ENCODE data around the gene EFR3B. TPM values are rescaled to one million over a fixed set of nuclear protein-coding genes. Genes with fewer than 3 reads are reported as not detected.

EFR3B gene
- total and polyA plus RNA-seq, 4 donors: 0.68 to 6.1 (median 3.6) TPM

DNA sequence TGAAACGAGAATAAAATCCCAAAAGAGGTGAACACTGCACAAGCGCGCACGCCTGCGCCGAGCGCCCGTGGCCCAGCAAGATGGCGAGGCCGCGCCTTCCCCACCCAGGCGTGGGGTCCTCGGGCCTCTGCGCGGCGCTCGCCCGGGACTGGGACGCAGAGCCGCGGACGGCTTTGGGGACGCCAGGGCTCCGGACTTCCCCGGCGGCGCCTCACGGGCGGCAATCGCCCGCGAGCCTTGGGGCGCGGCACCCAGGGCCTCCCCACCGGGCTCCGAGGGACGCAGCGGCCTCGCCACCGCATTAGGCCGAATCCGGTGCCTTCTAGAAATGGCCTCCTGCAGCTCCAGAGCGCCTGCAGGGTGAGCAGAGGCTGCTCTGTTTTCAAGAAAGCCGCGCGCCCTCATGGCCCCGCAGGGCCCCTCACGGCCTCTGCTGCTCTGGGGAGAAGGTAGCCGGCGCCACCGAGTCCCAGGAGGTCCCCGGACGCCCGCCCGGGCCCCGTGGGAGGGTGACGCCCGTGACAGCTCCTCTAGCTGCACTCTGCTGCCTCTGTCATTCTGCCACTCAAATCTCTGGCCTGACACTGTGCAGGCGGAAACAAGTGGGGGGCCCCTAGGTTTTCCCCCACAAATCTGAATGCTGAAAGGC lies 162.4 kb downstream of the EFR3B start:
- TF ChIP-seq, protein P1, sequence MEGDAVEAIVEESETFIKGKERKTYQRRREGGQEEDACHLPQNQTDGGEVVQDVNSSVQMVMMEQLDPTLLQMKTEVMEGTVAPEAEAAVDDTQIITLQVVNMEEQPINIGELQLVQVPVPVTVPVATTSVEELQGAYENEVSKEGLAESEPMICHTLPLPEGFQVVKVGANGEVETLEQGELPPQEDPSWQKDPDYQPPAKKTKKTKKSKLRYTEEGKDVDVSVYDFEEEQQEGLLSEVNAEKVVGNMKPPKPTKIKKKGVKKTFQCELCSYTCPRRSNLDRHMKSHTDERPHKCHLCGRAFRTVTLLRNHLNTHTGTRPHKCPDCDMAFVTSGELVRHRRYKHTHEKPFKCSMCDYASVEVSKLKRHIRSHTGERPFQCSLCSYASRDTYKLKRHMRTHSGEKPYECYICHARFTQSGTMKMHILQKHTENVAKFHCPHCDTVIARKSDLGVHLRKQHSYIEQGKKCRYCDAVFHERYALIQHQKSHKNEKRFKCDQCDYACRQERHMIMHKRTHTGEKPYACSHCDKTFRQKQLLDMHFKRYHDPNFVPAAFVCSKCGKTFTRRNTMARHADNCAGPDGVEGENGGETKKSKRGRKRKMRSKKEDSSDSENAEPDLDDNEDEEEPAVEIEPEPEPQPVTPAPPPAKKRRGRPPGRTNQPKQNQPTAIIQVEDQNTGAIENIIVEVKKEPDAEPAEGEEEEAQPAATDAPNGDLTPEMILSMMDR (IDR thresholded peaks at IDR 0.05; ENCODE audit: control extremely low read depth, extremely low read depth): no peak
- Histone ChIP-seq H3K9ac (ENCODE audit: insufficient read depth in 1 of 2, low read length in 2 of 2) (no peak overlapping the region), H3K9me3 (ENCODE audit: control insufficient read depth in 4 of 4, insufficient read depth in 3 of 4, low read length in 3 of 4) (no peaks in the 10 kb centered on the region), H3K4me3 (no peak overlapping the region), H3K27ac (ENCODE audit: low read depth in 1 of 2, low read length in 1 of 2) (peak overlapping the region in 1 of 2 donors; percentile 27), H3K36me3 (ENCODE audit: control insufficient read depth in 4 of 4, insufficient read depth in 4 of 4, low read length in 4 of 4) (no peaks in the 10 kb centered on the region), H3K27me3 (ENCODE audit: control insufficient read depth in 3 of 3, insufficient read depth in 3 of 3, low read length in 2 of 3) (no peaks in the 10 kb centered on the region), H3K4me1 (ENCODE audit: control insufficient read depth in 5 of 5, insufficient read depth in 5 of 5, low read length in 5 of 5) (no peaks in the 10 kb centered on the region)
- ATAC-seq (ENCODE audit: insufficient read depth, low FRiP score) (peak; percentile 22), DNase-seq (peak; percentile 24 to 39 (median 36))
- 34 to 40% methylated on average over 43 to 59 of the region's 59 CpGs for WGBS, 2 donors

DNA sequence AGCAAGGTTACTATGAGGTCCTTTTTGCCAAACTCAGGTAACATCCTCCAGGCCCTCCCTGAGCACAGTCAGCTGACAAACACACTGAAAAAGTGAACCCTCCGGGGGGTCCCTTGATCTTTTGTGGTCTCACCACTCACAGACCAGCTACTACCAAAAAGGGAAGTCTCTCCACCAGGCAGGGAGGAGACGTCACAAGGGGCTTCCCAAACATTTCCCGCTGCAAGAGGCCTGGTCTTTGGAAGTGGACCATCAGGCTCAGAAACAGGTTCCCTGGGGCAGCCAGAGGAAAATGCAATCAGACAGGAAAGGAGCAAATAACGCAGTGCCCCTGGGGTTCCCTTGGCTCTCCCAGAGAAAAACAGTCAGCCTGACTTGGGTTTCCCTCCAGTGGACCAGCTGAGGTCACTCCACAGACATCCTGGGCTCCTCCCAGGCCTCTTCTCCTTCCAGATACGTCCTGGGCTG lies 165.2 kb downstream of the EFR3B start:
- Histone ChIP-seq H3K9me3 (ENCODE audit: control insufficient read depth in 4 of 4, insufficient read depth in 3 of 4, low read length in 3 of 4) (no peaks in the 10 kb centered on the region), H3K27me3 (ENCODE audit: control insufficient read depth in 3 of 3, insufficient read depth in 3 of 3, low read length in 2 of 3) (no peaks in the 10 kb centered on the region), H3K4me3 (no peak overlapping the region), H3K4me1 (ENCODE audit: control insufficient read depth in 5 of 5, insufficient read depth in 5 of 5, low read length in 5 of 5) (no peaks in the 10 kb centered on the region), H3K36me3 (ENCODE audit: control insufficient read depth in 4 of 4, insufficient read depth in 4 of 4, low read length in 4 of 4) (no peaks in the 10 kb centered on the region), H3K27ac (ENCODE audit: low read depth in 1 of 2, low read length in 1 of 2) (no peak overlapping the region), H3K9ac (ENCODE audit: insufficient read depth in 1 of 2, low read length in 2 of 2) (no peak overlapping the region)
- 40 to 63% methylated on average over 5 of the region's 5 CpGs for WGBS, 2 donors
- ATAC-seq (ENCODE audit: insufficient read depth, low FRiP score) (no peak), DNase-seq (no peak)
- TF ChIP-seq, protein P1 (IDR thresholded peaks at IDR 0.05; ENCODE audit: control extremely low read depth, extremely low read depth): no peak

Small RNAs within 50 kb of the gene (small RNA-seq; reads per million reads assigned to genes)
- not detected for gene RF00019 (ENCODE audit: low replicate concordance)
- not detected for gene RN7SL856P (ENCODE audit: low replicate concordance)

Other genes with a start within 250 kb of the EFR3B start
- gene PTRHD1, start 248.7 kb upstream of the EFR3B start, total RNA-seq: 10 to 100 TPM; 32.1 to 32.5 TPM
- gene PTRHD1, start 248.7 kb upstream of the EFR3B start, polyA plus RNA-seq: 10 to 100 TPM; 22.3 to 39.2 TPM
- 1 to 10 TPM; 7.9 to 9.6 TPM for gene CENPO, start 248.7 kb upstream of the EFR3B start, total RNA-seq
- gene CENPO, start 248.7 kb upstream of the EFR3B start, polyA plus RNA-seq: 1 to 10 TPM; 3.5 to 3.8 TPM
- 10 to 100 TPM; 44.5 to 47.1 TPM for gene ADCY3, start 121.8 kb upstream of the EFR3B start, total RNA-seq
- 10 to 100 TPM; 27.9 to 74.8 TPM for gene ADCY3, start 121.8 kb upstream of the EFR3B start, polyA plus RNA-seq
- gene DNAJC27, start 70.1 kb upstream of the EFR3B start, total RNA-seq: 10 to 100 TPM in 1 of 2 donors, 1 to 10 TPM in 1; 6.7 to 13.9 TPM
- 1 to 10 TPM; 1.7 to 2.5 TPM for gene DNAJC27, start 70.1 kb upstream of the EFR3B start, polyA plus RNA-seq
- 1 to 10 TPM; 3.2 to 3.7 TPM for gene POMC, start 126.5 kb downstream of the EFR3B start, total RNA-seq
- gene POMC, start 126.5 kb downstream of the EFR3B start, polyA plus RNA-seq: 1 to 10 TPM; 3.9 to 4.2 TPM